IMR-90 (cell line): ENCODE measurements around the gene SF3A2. TPM values are rescaled to one million over a fixed set of nuclear protein-coding genes. Genes with fewer than 3 reads are reported as not detected.

Source experiments
- ATAC-seq: fragments of 200-7000 bp; cut with Tn5 transposase; 2 replicates; pipeline ENCODE4 v1.9.1; 2020; ENCODE audit warnings: low read depth, mild to moderate bottlenecking, moderate library complexity
- BruUV-seq: library from RNA; stranded (reverse); fragments of 400-500 nt; replicated peaks from 2 replicates; lab custom pipeline; 2021; lab: Mats Ljungman, UMichigan
- CTCF ChIA-PET: fragments of 300-600 bp; formaldehyde crosslinking; extraction: SDS; loops from one replicate; lab custom pipeline; 2021; ENCODE audit warnings: antibody characterized with exemption; lab: Yijun Ruan, JAX
- POLR2A ChIA-PET: fragments of 300-600 bp; sonication (Branson Sonifier 250); formaldehyde crosslinking; loops from one replicate; lab custom pipeline; 2022; ENCODE audit warnings: antibody characterized with exemption; ENCODE audit not compliant: unreplicated experiment; lab: Charles Lee
- DNase-seq: peaks from one replicate; pipeline ENCODE4 v3.0.0; 2013
- H2AFZ ChIP-seq: replicated peaks from 2 replicates; pipeline ENCODE3; 2013; ENCODE audit warnings: low read length, mild to moderate bottlenecking; ENCODE audit not compliant: poor library complexity
- H2AK5ac ChIP-seq: 2 replicates; pipeline ENCODE4 v1.6.1; 2013; ENCODE audit warnings: low read depth, low read length, inconsistent platforms
- H2AK9ac ChIP-seq: replicated peaks from 2 replicates; pipeline ENCODE3; 2013; ENCODE audit warnings: mild to moderate bottlenecking, low read depth, low read length, moderate library complexity; ENCODE audit not compliant: poor library complexity
- H2BK120ac ChIP-seq: 2 replicates; pipeline ENCODE4 v1.6.1; 2013; ENCODE audit warnings: low read depth, low read length, inconsistent platforms
- H2BK15ac ChIP-seq: 3 replicates; pipeline ENCODE4 v1.6.1; 2013; ENCODE audit warnings: low read depth, low read length, inconsistent platforms
- H2BK20ac ChIP-seq: 2 replicates; pipeline ENCODE4 v1.6.1; 2013; ENCODE audit warnings: low read depth, mild to moderate bottlenecking, inconsistent platforms, low read length, moderate library complexity
- H2BK5ac ChIP-seq: 2 replicates; pipeline ENCODE4 v1.6.1; 2013; ENCODE audit warnings: mild to moderate bottlenecking, low read depth, low read length, inconsistent platforms; ENCODE audit not compliant: poor library complexity, severe bottlenecking
- H3K14ac ChIP-seq: replicated peaks from 2 replicates; pipeline ENCODE4 v1.6.1; 2013; ENCODE audit warnings: low read depth, low read length, inconsistent platforms
- H3K18ac ChIP-seq: 2 replicates; pipeline ENCODE4 v1.6.1; 2013; ENCODE audit warnings: low read depth, low read length, control low read depth
- H3K23ac ChIP-seq: 2 replicates; pipeline ENCODE4 v1.6.1; 2013; ENCODE audit warnings: low read depth, low read length, inconsistent platforms
- H3K27ac ChIP-seq: 2 replicates; pipeline ENCODE4 v1.5.1; 2013; ENCODE audit warnings: mild to moderate bottlenecking, control low read depth, low read length; ENCODE audit not compliant: insufficient read depth
- H3K27me3 ChIP-seq: 2 replicates; pipeline ENCODE4 v1.6.1; 2013; ENCODE audit warnings: low read length; ENCODE audit not compliant: control insufficient read depth, insufficient read depth
- H3K36me3 ChIP-seq: 2 replicates; pipeline ENCODE4 v1.6.1; 2013; ENCODE audit warnings: low read length, mixed read lengths; ENCODE audit not compliant: control insufficient read depth, insufficient read depth
- H3K4ac ChIP-seq: 2 replicates; pipeline ENCODE4 v1.6.1; 2013; ENCODE audit warnings: low read depth, low read length, inconsistent platforms
- H3K4me1 ChIP-seq: 2 replicates; pipeline ENCODE4 v1.6.1; 2013; ENCODE audit warnings: low read length, mixed read lengths; ENCODE audit not compliant: control insufficient read depth, insufficient read depth
- H3K4me2 ChIP-seq: 2 replicates; pipeline ENCODE4 v1.6.1; 2013; ENCODE audit warnings: low read depth, mild to moderate bottlenecking, control low read depth, low read length, moderate library complexity
- H3K4me3 ChIP-seq: 2 replicates; pipeline ENCODE4 v1.5.1; 2013; ENCODE audit warnings: low read depth, mild to moderate bottlenecking, control low read depth, low read length, moderate library complexity; ENCODE audit not compliant: insufficient read depth
- H3K56ac ChIP-seq: 2 replicates; pipeline ENCODE4 v1.6.1; 2013; ENCODE audit warnings: low read length, inconsistent platforms; ENCODE audit not compliant: insufficient read depth; ENCODE audit errors: extremely low read depth
- H3K79me1 ChIP-seq, 2 experiments: 2 replicates each; pipeline ENCODE4 v1.6.1; 2013; ENCODE audit warnings: low read length in 2 of 2, inconsistent platforms in 1 of 2, low read depth in 1 of 2
- H3K9ac ChIP-seq: 2 replicates; pipeline ENCODE4 v1.6.1; 2013; ENCODE audit warnings: low read depth, low read length, control low read depth
- H3K9me1 ChIP-seq: 2 replicates; pipeline ENCODE4 v1.6.1; 2013; ENCODE audit warnings: low read length, inconsistent platforms; ENCODE audit not compliant: insufficient read depth
- H3K9me3 ChIP-seq: 2 replicates; pipeline ENCODE4 v1.6.1; 2013; ENCODE audit warnings: low read length; ENCODE audit not compliant: control insufficient read depth, insufficient read depth
- H4K20me1 ChIP-seq: 2 replicates; pipeline ENCODE4 v1.6.1; 2013; ENCODE audit warnings: low read length, inconsistent platforms; ENCODE audit not compliant: insufficient read depth
- H4K5ac ChIP-seq: 2 replicates; pipeline ENCODE4 v1.6.1; 2013; ENCODE audit warnings: mild to moderate bottlenecking, low read depth, low read length, control low read depth
- H4K8ac ChIP-seq, 2 experiments: 2 replicates each; pipeline ENCODE4 v1.6.1; 2013; ENCODE audit warnings: low read depth in 2 of 2, low read length in 2 of 2, control low read depth in 1 of 2, inconsistent platforms in 1 of 2
- H4K91ac ChIP-seq: 2 replicates; pipeline ENCODE4 v1.6.1; 2013; ENCODE audit warnings: low read depth, low read length, inconsistent platforms; ENCODE audit not compliant: insufficient read depth
- BHLHE40 ChIP-seq: fragments of 150-350 bp; IDR thresholded peaks from 2 replicates; pipeline ENCODE4 v1.6.1; 2016; ENCODE audit warnings: mild to moderate bottlenecking, low read depth, low read length
- CHD1 ChIP-seq: IDR thresholded peaks from 2 replicates; pipeline ENCODE4 v1.6.1; 2012; ENCODE audit warnings: low read depth, low read length, improper control_type of control experiment
- CTCF ChIP-seq: conservative IDR thresholded peaks from 2 replicates; pipeline ENCODE4 v1.5.1; 2012; ENCODE audit warnings: mild to moderate bottlenecking, low read depth, low read length, improper control_type of control experiment
- ELK1 ChIP-seq: fragments of 150-350 bp; IDR thresholded peaks from 2 replicates; pipeline ENCODE4 v1.6.1; 2016; ENCODE audit warnings: low read depth, mild to moderate bottlenecking, low read length, moderate library complexity, borderline replicate concordance
- MAFK ChIP-seq: IDR thresholded peaks from 2 replicates; pipeline ENCODE4 v1.6.1; 2012; ENCODE audit warnings: low read depth, low read length, improper control_type of control experiment
- MAZ ChIP-seq: IDR thresholded peaks from 2 replicates; pipeline ENCODE4 v1.6.1; 2012; ENCODE audit warnings: low read depth, mild to moderate bottlenecking, low read length, improper control_type of control experiment, moderate library complexity, borderline replicate concordance
- MXI1 ChIP-seq: IDR thresholded peaks from 2 replicates; pipeline ENCODE4 v1.6.1; 2012; ENCODE audit warnings: low read depth, mild to moderate bottlenecking, low read length, moderate library complexity, borderline replicate concordance
- NFE2L2 ChIP-seq: fragments of 150-350 bp; IDR thresholded peaks from 2 replicates; pipeline ENCODE4 v1.6.1; 2016; ENCODE audit warnings: low read depth, mild to moderate bottlenecking, low read length
- POLR2A ChIP-seq: IDR thresholded peaks from 2 replicates; pipeline ENCODE4 v1.6.1; 2012; ENCODE audit warnings: mild to moderate bottlenecking, low read depth, low read length
- RAD21 ChIP-seq: IDR thresholded peaks from 2 replicates; pipeline ENCODE4 v1.6.1; 2012; ENCODE audit warnings: low read length, improper control_type of control experiment
- RCOR1 ChIP-seq: IDR thresholded peaks from 2 replicates; pipeline ENCODE4 v1.6.1; 2012; ENCODE audit warnings: mild to moderate bottlenecking, low read length, improper control_type of control experiment; ENCODE audit not compliant: insufficient replicate concordance
- SMC3 ChIP-seq: fragments of 150-350 bp; IDR thresholded peaks from 2 replicates; pipeline ENCODE4 v1.6.1; 2016; ENCODE audit warnings: low read depth, mild to moderate bottlenecking, antibody characterized with exemption, low read length, moderate library complexity
- USF2 ChIP-seq: fragments of 150-350 bp; IDR thresholded peaks from 2 replicates; pipeline ENCODE4 v1.6.1; 2017; ENCODE audit warnings: mild to moderate bottlenecking, antibody characterized with exemption, low read length, low read depth
- WGBS, 2 experiments: methylation state at CpG; one replicate each; pipeline versions ENCODE4 v1.1.5 to v1.1.7; 2013; ENCODE audit warnings: missing lambda C conversion rate in 2 of 2; ENCODE audit not compliant: insufficient read length in 1 of 2; ENCODE audit errors: extremely low coverage in 2 of 2; 5-methylcytosine and 5-hydroxymethylcytosine counted together
- dilution Hi-C: fragments of 300-500 bp; cut with HindIII; formaldehyde crosslinking; loops from one replicate; pipeline ENCODE4 v1.14.3; 2018; ENCODE audit warnings: low sequenced_read_pairs; ENCODE audit not compliant: unreplicated experiment
- in situ Hi-C: fragments of 300-500 bp; cut with MboI; formaldehyde crosslinking; loops from 3 replicates; pipeline ENCODE4 v1.14.3; 2019; ENCODE audit warnings: low sequenced_read_pairs, inconsistent platforms, mixed read lengths
- intact Hi-C: fragments of 100-400 bp; cut with micrococcal nuclease; formaldehyde crosslinking; loops from 2 replicates; pipeline ENCODE4 v1.10.0; 2022
- polyA plus RNA-seq, 3 experiments: library from polyadenylated mRNA; depleted of rRNA; stranded (reverse); fragments of >200 nt; gene quantifications; 2 replicates each; pipeline ENCODE4 v1.2.3, GENCODE V29; 2012; ENCODE audit warnings: low replicate concordance in 1 of 3
- total RNA-seq: library from RNA; depleted of rRNA; stranded (reverse); fragments of >200 nt; gene quantifications from 2 replicates; pipeline ENCODE4 v1.2.3, GENCODE V29; 2012

SF3A2 gene
- total and polyA plus RNA-seq, 2 of the 4 experiments (the other 2 are of a cell fraction) = 4.8 to 34.5 TPM

GRCh38 chr19:2273356-2274184 is 36.9 kb downstream of the SF3A2 start:
- 11% methylated on average over 16 of the region's 45 CpGs; no CpG with 5 or more reads in 1 of the 2 experiments for WGBS, 2 experiments
- Histone ChIP-seq H3K4me3 (no peak overlapping the region), H3K14ac (no peak overlapping the region), H4K8ac (peak overlapping the region in 1 of 2 experiments; percentile 60; a peak in 2 of 4 replicates), H4K5ac (no peak overlapping the region), H3K27me3 (no peaks in the 10 kb centered on the region), H2BK20ac (no peak overlapping the region), H4K20me1 (peaks cover 78% of the 10 kb centered on the region), H3K9me1 (no peaks in the 10 kb centered on the region; the same call in 1 of the 2 replicates), H3K4me2 (peak overlapping the region; percentile 67; the same call in 1 of the 2 replicates), H3K36me3 (peaks cover 34% of the 10 kb centered on the region), H3K27ac (peak overlapping the region; percentile 16; the same call in 1 of the 2 replicates), H2BK120ac (no peak overlapping the region), H4K91ac (no peak overlapping the region), H3K4me1 (peaks cover 14% of the 10 kb centered on the region), H2AFZ (peak overlapping the region; percentile 62), H3K18ac (no peak overlapping the region), H3K79me1 (peaks cover 7 to 44% of the 10 kb centered on the region in 2 experiments), H3K56ac (no peak overlapping the region), H2AK9ac (peak overlapping the region; percentile 69), H2BK15ac (no peak overlapping the region), H3K4ac (no peak overlapping the region; the same call in 1 of the 2 replicates), H3K9me3 (no peaks in the 10 kb centered on the region), H3K9ac (0 out of 2 replicates have a peak overlapping the region, but pooled peaks have one; percentile 20), H2AK5ac (peak overlapping the region; percentile 27; the same call in 1 of the 2 replicates), H2BK5ac (no peak overlapping the region), H3K23ac (no peak overlapping the region)
- DNase-seq (peak; percentile 52), ATAC-seq (peak; percentile 5)
- dilution Hi-C loops (no loop called here), intact Hi-C loops (loop anchor here (1.0 to 5.0 kb wide), 2 partner anchors 37 to 116 kb away; partner anchors contain the start of genes PLEKHJ1 and SF3A2), in situ Hi-C loops (loop anchor here (10.0 kb wide), 1 partner anchor 341 kb away; no protein-coding TSS in a partner anchor)
- CTCF ChIA-PET = no interaction called here
- no TSS peak for BruUV-seq
- POLR2A ChIA-PET = interaction anchor here (0.6 kb wide), 1 partner anchor 226 kb away, joined by 6 read pairs; no protein-coding TSS in a partner anchor
- TF ChIP-seq BHLHE40 = no peak
- no peak for TF ChIP-seq MAFK
- TF ChIP-seq POLR2A = no peak
- no peak for TF ChIP-seq NFE2L2
- peak; percentile 88 for TF ChIP-seq CTCF
- peak; percentile 60 for TF ChIP-seq RAD21
- no peak for TF ChIP-seq RCOR1
- TF ChIP-seq MAZ = peak; percentile 25; the same call in 1 of the 2 replicates
- no peak for TF ChIP-seq MXI1
- TF ChIP-seq USF2 = no peak
- TF ChIP-seq SMC3 = peak; percentile 74
- TF ChIP-seq ELK1 = 0 out of 2 replicates have a peak, but pooled peaks have one; percentile 15
- TF ChIP-seq CHD1 = no peak
